NOMO-1 treated with DMSO at 0.1 percent for 48 hours (cell line): Measurements from ENCODE around the gene CORO1C.

Experiments used
- DNase-seq: peaks from one replicate; lab custom pipeline; 2025; ENCODE audit not compliant: unreplicated experiment; lab: John Stamatoyannopoulos, UW

Gene CORO1C

GRCh38 chr12:108605690-108606406, 125.5 kb downstream of the CORO1C start:
- no peak for DNase-seq

- no peak for DNase-seq
Observed at GRCh38 chr12:108605000-108605689, 126.2 kb downstream of the CORO1C start.

- no peak for DNase-seq
Observed at GRCh38 chr12:108604208-108604941, 126.9 kb downstream of the CORO1C start.

GRCh38 chr12:108603743-108604142, 127.6 kb downstream of the CORO1C start:
- DNase-seq, result no peak

GRCh38 chr12:108602976-108603704, 128.2 kb downstream of the CORO1C start:
- DNase-seq, result no peak

GRCh38 chr12:108602209-108602705, 129.1 kb downstream of the CORO1C start:
- DNase-seq, result no peak

GRCh38 chr12:108600702-108601007, 130.7 kb downstream of the CORO1C start:
- DNase-seq, result no peak

- no peak for DNase-seq
Observed at GRCh38 chr12:108599948-108600701, 131.2 kb downstream of the CORO1C start.

GRCh38 chr12:108599541-108599940, 131.8 kb downstream of the CORO1C start:
- DNase-seq, result no peak

GRCh38 chr12:108598553-108599250, 132.6 kb downstream of the CORO1C start:
- DNase-seq, result no peak

- DNase-seq, result no peak
Observed at GRCh38 chr12:108597559-108598471, 133.5 kb downstream of the CORO1C start, which contains the start of gene TMEM119. Gene TMEM119 (minus strand): TSS chr12:108598084. CDS start chr12:108592383, 5,701 bp downstream.

- DNase-seq, result no peak
Observed at GRCh38 chr12:108596854-108597558, 134.3 kb downstream of the CORO1C start.

- DNase-seq, result no peak
Observed at GRCh38 chr12:108595711-108596647, 135.3 kb downstream of the CORO1C start.
